H9 (cell line): ENCODE data around the gene RNF130. TPM values are rescaled to one million over a fixed set of nuclear protein-coding genes. Genes with fewer than 3 reads are reported as not detected.

Experiments
- DNase-seq: peaks from one replicate; pipeline ENCODE4 v3.0.0-alpha.2; 2017
- H2AFZ ChIP-seq: one replicate; pipeline ENCODE4 v1.6.1; 2013; ENCODE audit warnings: mild to moderate bottlenecking, low read length, control low read depth, moderate library complexity
- H2AK5ac ChIP-seq: 2 replicates; pipeline ENCODE4 v1.6.1; 2013; ENCODE audit warnings: low read length, control low read depth, mixed read lengths; ENCODE audit not compliant: insufficient read length
- H2BK120ac ChIP-seq: one replicate; pipeline ENCODE4 v1.6.1; 2013; ENCODE audit warnings: low read depth, mild to moderate bottlenecking, low read length, control low read depth, inconsistent platforms; ENCODE audit not compliant: poor library complexity, severe bottlenecking
- H2BK12ac ChIP-seq: 2 replicates; pipeline ENCODE4 v1.6.1; 2013; ENCODE audit warnings: low read length, control low read depth, mixed read lengths, low read depth; ENCODE audit not compliant: insufficient read length
- H2BK15ac ChIP-seq: 2 replicates; pipeline ENCODE4 v1.6.1; 2013; ENCODE audit warnings: low read depth, low read length, control low read depth
- H2BK20ac ChIP-seq: one replicate; pipeline ENCODE4 v1.6.1; 2013; ENCODE audit warnings: low read depth, mild to moderate bottlenecking, low read length, control low read depth, inconsistent platforms; ENCODE audit not compliant: poor library complexity, severe bottlenecking
- H2BK5ac ChIP-seq: 2 replicates; pipeline ENCODE4 v1.6.1; 2013; ENCODE audit warnings: low read length, control low read depth, mixed read lengths; ENCODE audit not compliant: insufficient read length
- H3K14ac ChIP-seq: 2 replicates; pipeline ENCODE4 v1.6.1; 2013; ENCODE audit warnings: low read length, control low read depth; ENCODE audit not compliant: insufficient read depth
- H3K18ac ChIP-seq: 2 replicates; pipeline ENCODE4 v1.6.1; 2013; ENCODE audit warnings: low read depth, mild to moderate bottlenecking, mixed read lengths, low read length, control low read depth; ENCODE audit not compliant: insufficient read length
- H3K23ac ChIP-seq: 2 replicates; pipeline ENCODE4 v1.6.1; 2013; ENCODE audit warnings: low read length, control low read depth, mixed read lengths, low read depth; ENCODE audit not compliant: insufficient read length
- H3K23me2 ChIP-seq: 2 replicates; pipeline ENCODE4 v1.6.1; 2013; ENCODE audit warnings: low read depth, mild to moderate bottlenecking, mixed read lengths, low read length, control low read depth; ENCODE audit not compliant: insufficient read length, poor library complexity, severe bottlenecking
- H3K27ac ChIP-seq: 2 replicates; pipeline ENCODE4 v1.5.1; 2013; ENCODE audit warnings: low read length, control low read depth, mixed read lengths, low read depth; ENCODE audit not compliant: insufficient read length
- H3K27me3 ChIP-seq: 2 replicates; pipeline ENCODE4 v1.6.1; 2013; ENCODE audit warnings: low read length, control low read depth, inconsistent platforms; ENCODE audit not compliant: insufficient read depth
- H3K4ac ChIP-seq: 2 replicates; pipeline ENCODE4 v1.6.1; 2013; ENCODE audit warnings: low read depth, mild to moderate bottlenecking, control low read depth, inconsistent platforms, low read length, moderate library complexity
- H3K4me1 ChIP-seq: 2 replicates; pipeline ENCODE4 v1.6.1; 2013; ENCODE audit warnings: low read length, control low read depth, inconsistent platforms; ENCODE audit not compliant: insufficient read depth
- H3K4me2 ChIP-seq: 2 replicates; pipeline ENCODE4 v1.6.1; 2013; ENCODE audit warnings: low read length, control low read depth, mixed read lengths; ENCODE audit not compliant: insufficient read length, insufficient read depth
- H3K56ac ChIP-seq: 2 replicates; pipeline ENCODE4 v1.6.1; 2013; ENCODE audit warnings: low read depth, mild to moderate bottlenecking, mixed read lengths, low read length, control low read depth; ENCODE audit not compliant: insufficient read length
- H3K79me1 ChIP-seq: 2 replicates; pipeline ENCODE4 v1.6.1; 2013; ENCODE audit warnings: low read depth, mild to moderate bottlenecking, moderate library complexity, low read length, control low read depth, inconsistent platforms; ENCODE audit not compliant: insufficient read depth, poor library complexity, severe bottlenecking
- H3K79me2 ChIP-seq: 2 replicates; pipeline ENCODE4 v1.6.1; 2013; ENCODE audit warnings: low read length, control low read depth, inconsistent platforms; ENCODE audit not compliant: insufficient read depth
- H3K9ac ChIP-seq: 2 replicates; pipeline ENCODE4 v1.6.1; 2013; ENCODE audit warnings: low read length, control low read depth, mixed read lengths; ENCODE audit not compliant: insufficient read length; ENCODE audit errors: extremely low read depth
- H3K9me3 ChIP-seq: one replicate; pipeline ENCODE4 v1.6.1; 2013; ENCODE audit warnings: low read depth, low read length, inconsistent platforms; ENCODE audit not compliant: control insufficient read depth
- H3T11ph ChIP-seq: one replicate; pipeline ENCODE4 v1.6.1; 2013; ENCODE audit warnings: mild to moderate bottlenecking, low read length, control low read depth, inconsistent platforms
- H4K20me1 ChIP-seq: one replicate; pipeline ENCODE4 v1.6.1; 2013; ENCODE audit not compliant: control insufficient read depth, insufficient read length, insufficient read depth
- H4K5ac ChIP-seq: 2 replicates; pipeline ENCODE4 v1.6.1; 2013; ENCODE audit warnings: low read depth, mild to moderate bottlenecking, mixed read lengths, low read length, control low read depth; ENCODE audit not compliant: insufficient read length
- H4K8ac ChIP-seq: replicated peaks from 2 replicates; pipeline ENCODE4 v1.6.1; 2013; ENCODE audit warnings: low read length, control low read depth, mixed read lengths, low read depth; ENCODE audit not compliant: insufficient read length
- H4K91ac ChIP-seq: 2 replicates; pipeline ENCODE4 v1.6.1; 2013; ENCODE audit warnings: low read depth, mild to moderate bottlenecking, moderate library complexity, mixed read lengths, low read length, control low read depth; ENCODE audit not compliant: insufficient read length
- H3K27ac Mint-ChIP-seq, 3 experiments: 2 replicates in 2 of 3; 3 replicates in 1 of 3; pipeline ENCODE4 v1.8.0; 2020 to 2021; ENCODE audit warnings: mixed read lengths in 3 of 3, mild to moderate bottlenecking in 1 of 3, moderate library complexity in 1 of 3
- H3K27me3 Mint-ChIP-seq: 2 replicates; pipeline ENCODE4 v1.8.0; 2021; ENCODE audit warnings: low read depth, mild to moderate bottlenecking, moderate library complexity, mixed read lengths
- H3K36me3 Mint-ChIP-seq, 3 experiments: 2 replicates in 2 of 3; 3 replicates in 1 of 3; pipeline ENCODE4 v1.8.0; 2020 to 2021; ENCODE audit warnings: low read depth in 3 of 3, mixed read lengths in 3 of 3; ENCODE audit not compliant: insufficient read depth in 1 of 3
- H3K4me1 Mint-ChIP-seq, 2 experiments: 2 replicates each; pipeline ENCODE4 v1.8.0; 2020; ENCODE audit warnings: mixed read lengths in 2 of 2
- H3K4me3 Mint-ChIP-seq, 2 experiments: 2 replicates in 1 of 2; 3 replicates in 1 of 2; pipeline ENCODE4 v1.8.0; 2020 to 2021; ENCODE audit warnings: mild to moderate bottlenecking in 2 of 2, mixed read lengths in 2 of 2, moderate library complexity in 1 of 2
- H3K9me3 Mint-ChIP-seq, 2 experiments: 2 replicates in 1 of 2; 3 replicates in 1 of 2; pipeline ENCODE4 v1.8.0; 2020; ENCODE audit warnings: mild to moderate bottlenecking in 2 of 2, mixed read lengths in 2 of 2, moderate library complexity in 1 of 2
- CTCF ChIP-seq: fragments of 200-600 bp; sonication (generic); conservative IDR thresholded peaks from 3 replicates; pipeline ENCODE4 v1.8.0; 2021; ENCODE audit warnings: antibody characterized with exemption, mild to moderate bottlenecking
- WGBS: extraction: QIAGEN DNeasy Blood & Tissue Kit; methylation state at CpG from one replicate; pipeline ENCODE4 v1.1.7; 2013; ENCODE audit warnings: missing lambda C conversion rate, low lambda C conversion rate, mixed read lengths; ENCODE audit not compliant: insufficient read length; ENCODE audit errors: extremely low coverage; 5-methylcytosine and 5-hydroxymethylcytosine counted together
- total RNA-seq: library from RNA; stranded (reverse); gene quantifications from 2 replicates; pipeline ENCODE4 v1.2.1, GENCODE V29; 2021

RNF130 gene
- total RNA-seq, 1 experiment from 2014 or later: 80.0 TPM

DNA sequence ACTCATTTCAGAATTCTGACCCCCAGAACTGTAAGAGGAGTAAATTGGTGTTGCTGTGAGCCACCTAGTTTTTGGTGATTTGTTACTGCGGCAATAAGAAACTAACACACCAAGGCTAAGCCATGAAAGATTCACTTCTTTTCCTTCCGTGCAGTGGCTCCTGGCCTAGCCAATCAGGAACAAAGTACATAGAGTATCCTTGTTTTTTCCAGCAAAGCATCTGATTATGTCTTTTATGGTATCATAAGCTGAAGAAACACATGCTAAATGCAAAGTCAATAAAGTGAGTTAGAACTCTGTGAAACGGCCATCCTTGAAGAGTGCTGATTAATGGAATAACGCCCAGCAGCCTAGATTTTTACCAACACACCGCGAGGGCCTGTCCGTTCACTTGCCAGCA, 11.4 kb downstream of the RNF130 start:
- no CpG with 5 or more reads among the region's 7 CpGs for WGBS

More for the DNA sequence above, 11.4 kb downstream of the RNF130 start:
- Histone ChIP-seq H3K4ac (no peak overlapping the region), H4K91ac (no peak overlapping the region), H3K27ac (no peak overlapping the region), H2BK120ac (no peak overlapping the region), H4K20me1 (no peaks in the 10 kb centered on the region), H3K79me1 (no peaks in the 10 kb centered on the region), H3K4me2 (no peak overlapping the region), H3K79me2 (peaks cover 28% of the 10 kb centered on the region; the same call in 1 of the 2 replicates), H3K23ac (no peak overlapping the region), H3T11ph (no peak overlapping the region), H3K23me2 (no peaks in the 10 kb centered on the region), H4K5ac (no peak overlapping the region), H3K27me3 (no peaks in the 10 kb centered on the region), H3K14ac (no peak overlapping the region), H3K18ac (no peak overlapping the region), H3K9me3 (no peaks in the 10 kb centered on the region), H4K8ac (no peak overlapping the region), H2BK15ac (no peak overlapping the region), H2BK5ac (no peak overlapping the region), H2BK12ac (no peak overlapping the region), H2BK20ac (no peak overlapping the region), H3K9ac (no peak overlapping the region), H2AFZ (no peak overlapping the region), H3K4me1 (peaks cover 20% of the 10 kb centered on the region; the same call in 1 of the 2 replicates), H2AK5ac (no peak overlapping the region), H3K56ac (no peak overlapping the region)
- DNase-seq: no peak
- peaks cover 72 to 79% of the 10 kb centered on the region in 2 experiments for H3K4me1 Mint-ChIP-seq
- H3K36me3 Mint-ChIP-seq: peaks cover 0 to 4% (median 0%) of the 10 kb centered on the region in 3 experiments; a peak in 3 of 7 replicates
- no peak for TF ChIP-seq CTCF
- no peaks in the 10 kb centered on the region for H3K27me3 Mint-ChIP-seq
- H3K27ac Mint-ChIP-seq: peak overlapping the region; percentile 33 to 74 (median 41); a peak in 4 of 7 replicates
- H3K9me3 Mint-ChIP-seq: no peaks in the 10 kb centered on the region
- no peak overlapping the region for H3K4me3 Mint-ChIP-seq
